HG02763 (cell line): ENCODE data around the gene PCDH19.
"Not testable (repeated sequence)": the region's sequence is repeated elsewhere in the genome, so short reads cannot be mapped to it uniquely, and the experiment has no call there.

Experiments used
- ATAC-seq: cut with Tn5 transposase; IDR thresholded peaks from one replicate; pipeline ENCODE4 v1.9.1; 2021; ENCODE audit warnings: mild to moderate bottlenecking, moderate library complexity; ENCODE audit not compliant: unreplicated experiment

Gene PCDH19

GRCh38 chrX:100409610-100410590 is at the start of gene PCDH19:
Gene PCDH19 (minus strand): TSS chrX:100410273. CDS start chrX:100408597, 1,676 bp downstream.
- ATAC-seq, result no peak

GRCh38 chrX:100449696-100450608 is 39.9 kb upstream of the PCDH19 start:
- no peak for ATAC-seq

GRCh38 chrX:100447655-100448397 is 37.8 kb upstream of the PCDH19 start:
- ATAC-seq, result no peak

GRCh38 chrX:100445593-100445992 is 35.5 kb upstream of the PCDH19 start:
- no peak for ATAC-seq

- ATAC-seq, result not testable (repeated sequence)
Observed at GRCh38 chrX:100441321-100441720, 31.2 kb upstream of the PCDH19 start.

GRCh38 chrX:100440006-100440405 is 29.9 kb upstream of the PCDH19 start:
- ATAC-seq, result no peak

- no peak for ATAC-seq
Observed at GRCh38 chrX:100435726-100436125, 25.7 kb upstream of the PCDH19 start.

- no peak for ATAC-seq
Observed at GRCh38 chrX:100424012-100424411, 13.9 kb upstream of the PCDH19 start.

GRCh38 chrX:100418556-100418955 is 8.5 kb upstream of the PCDH19 start:
- no peak for ATAC-seq

- no peak for ATAC-seq
Observed at GRCh38 chrX:100417681-100418080, 7.6 kb upstream of the PCDH19 start.

- ATAC-seq, result peak; percentile 54
Observed at GRCh38 chrX:100413229-100413628, 3.2 kb upstream of the PCDH19 start.

- ATAC-seq, result no peak
Observed at GRCh38 chrX:100411802-100412715, 2.0 kb upstream of the PCDH19 start.

GRCh38 chrX:100410901-100411801 is 1.1 kb upstream of the PCDH19 start:
- no peak for ATAC-seq

GRCh38 chrX:100408713-100409609 is 1.1 kb downstream of the PCDH19 start:
- ATAC-seq, result no peak

- no peak for ATAC-seq
Observed at GRCh38 chrX:100407784-100408712, 2.0 kb downstream of the PCDH19 start.

GRCh38 chrX:100407147-100407783 is 2.8 kb downstream of the PCDH19 start:
- ATAC-seq, result no peak
